IPS-18a (cell line): ENCODE measurements around the gene ADGRB3.

ENCODE experiments used
- H3K27ac ChIP-seq: one replicate; pipeline ENCODE4 v1.5.1; 2013; ENCODE audit warnings: low read length
- H3K27me3 ChIP-seq: one replicate; pipeline ENCODE4 v1.6.1; 2013; ENCODE audit warnings: mild to moderate bottlenecking, low read length; ENCODE audit not compliant: control insufficient read depth, insufficient read depth
- H3K36me3 ChIP-seq: one replicate; pipeline ENCODE4 v1.6.1; 2013; ENCODE audit warnings: low read depth, low read length; ENCODE audit not compliant: control insufficient read depth
- H3K4me1 ChIP-seq: one replicate; pipeline ENCODE4 v1.6.1; 2013; ENCODE audit warnings: low read depth, low read length; ENCODE audit not compliant: control insufficient read depth
- H3K4me3 ChIP-seq: one replicate; pipeline ENCODE4 v1.5.1; 2013; ENCODE audit warnings: low read length
- H3K9ac ChIP-seq: one replicate; pipeline ENCODE4 v1.6.1; 2013; ENCODE audit warnings: mild to moderate bottlenecking, low read length, moderate library complexity
- H3K9me3 ChIP-seq: one replicate; pipeline ENCODE4 v1.6.1; 2013; ENCODE audit warnings: low read depth, low read length; ENCODE audit not compliant: control insufficient read depth

Gene ADGRB3

DNA sequence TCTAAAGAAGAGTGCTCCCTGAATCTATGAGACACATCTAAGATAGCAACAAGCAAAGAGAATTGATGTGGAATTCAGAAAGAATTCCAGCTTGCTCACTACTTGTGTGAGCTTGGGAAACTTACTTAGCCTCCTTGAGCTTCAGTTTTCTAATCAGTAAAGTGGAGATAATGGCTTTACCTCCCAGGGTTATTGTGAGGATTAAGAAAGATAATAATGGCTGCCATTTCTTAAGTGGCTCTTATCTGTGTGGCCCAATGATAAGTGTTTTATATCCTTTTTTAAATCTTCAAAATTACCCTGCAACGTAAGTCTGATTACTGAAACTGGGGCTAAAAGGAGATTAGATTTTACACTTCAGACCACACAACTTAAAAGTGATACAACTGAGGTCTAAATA is 743.2 kb downstream of the ADGRB3 start:
- no peak overlapping the region for H3K27ac ChIP-seq
- no peaks in the 10 kb centered on the region for H3K9me3 ChIP-seq
- no peaks in the 10 kb centered on the region for H3K27me3 ChIP-seq
- no peak overlapping the region for H3K9ac ChIP-seq
- no peaks in the 10 kb centered on the region for H3K4me1 ChIP-seq
- no peak overlapping the region for H3K4me3 ChIP-seq
- H3K36me3 ChIP-seq = no peaks in the 10 kb centered on the region

DNA sequence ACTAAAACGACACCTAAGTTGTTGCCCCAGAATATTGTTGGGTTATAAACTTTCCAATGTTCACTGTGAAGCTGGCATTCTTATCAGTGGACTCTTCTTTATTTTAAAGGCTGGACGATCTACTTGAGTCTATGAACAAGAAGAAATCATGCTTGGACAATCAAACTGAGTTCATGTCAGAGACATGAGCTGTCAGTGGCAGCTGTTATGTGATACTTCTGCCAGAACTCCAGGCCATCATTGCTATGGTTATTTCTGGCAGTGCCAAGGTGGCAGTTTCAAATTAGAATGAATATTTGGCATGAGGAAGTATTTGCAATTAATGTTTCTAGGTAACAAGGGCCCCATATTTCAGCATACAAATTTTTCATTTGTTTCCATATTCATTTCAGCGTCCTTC is 744.4 kb downstream of the ADGRB3 start:
- H3K9ac ChIP-seq = no peak overlapping the region
- no peaks in the 10 kb centered on the region for H3K36me3 ChIP-seq
- H3K4me3 ChIP-seq = no peak overlapping the region
- no peaks in the 10 kb centered on the region for H3K27me3 ChIP-seq
- H3K9me3 ChIP-seq = no peaks in the 10 kb centered on the region
- no peaks in the 10 kb centered on the region for H3K4me1 ChIP-seq
- no peak overlapping the region for H3K27ac ChIP-seq

DNA sequence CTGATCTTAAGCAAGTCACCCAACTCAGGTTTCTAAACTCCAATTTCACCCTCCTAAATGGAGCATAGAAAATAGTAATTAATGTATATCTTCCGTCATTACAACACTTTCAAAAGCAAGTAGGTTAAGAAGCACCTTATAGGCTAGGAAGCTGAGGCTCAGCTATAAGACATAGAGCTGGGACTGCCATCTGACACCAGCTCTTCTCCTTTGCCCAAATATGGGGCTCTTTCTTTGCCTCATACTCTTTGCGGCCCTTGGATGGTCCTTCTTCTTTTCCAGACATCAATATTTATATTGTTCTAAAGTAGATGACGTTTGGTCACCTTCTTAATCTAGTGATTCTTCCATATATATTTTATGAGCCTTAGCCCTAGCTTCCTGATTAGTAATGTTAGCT is 748.5 kb downstream of the ADGRB3 start:
- Histone ChIP-seq H3K4me3 (no peak overlapping the region), H3K9me3 (no peaks in the 10 kb centered on the region), H3K36me3 (no peaks in the 10 kb centered on the region), H3K9ac (no peak overlapping the region), H3K4me1 (peaks cover 5% of the 10 kb centered on the region), H3K27me3 (no peaks in the 10 kb centered on the region), H3K27ac (no peak overlapping the region)

DNA sequence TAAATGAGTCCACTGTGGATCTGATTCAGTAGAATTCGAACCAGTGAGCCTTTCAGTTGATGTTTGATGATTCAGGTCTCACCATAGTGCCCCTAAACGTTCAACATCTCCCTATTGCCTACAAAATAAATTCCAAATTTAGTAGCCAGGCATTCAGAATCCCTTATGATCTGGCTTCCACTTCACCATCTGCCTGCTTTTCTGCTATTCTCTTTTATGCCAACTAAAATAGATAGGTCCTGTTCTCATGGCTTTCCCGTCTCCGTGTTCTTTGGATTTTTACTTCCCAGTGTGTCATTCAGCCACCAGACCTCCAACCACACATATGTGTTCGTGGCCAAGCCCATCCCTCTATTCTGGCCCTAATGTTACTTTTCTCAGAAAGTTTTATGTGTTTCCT is 751.3 kb downstream of the ADGRB3 start:
- H3K27ac ChIP-seq = no peak overlapping the region
- peaks cover 5% of the 10 kb centered on the region for H3K4me1 ChIP-seq
- no peaks in the 10 kb centered on the region for H3K36me3 ChIP-seq
- no peaks in the 10 kb centered on the region for H3K27me3 ChIP-seq
- no peaks in the 10 kb centered on the region for H3K9me3 ChIP-seq
- H3K9ac ChIP-seq = no peak overlapping the region
- no peak overlapping the region for H3K4me3 ChIP-seq

DNA sequence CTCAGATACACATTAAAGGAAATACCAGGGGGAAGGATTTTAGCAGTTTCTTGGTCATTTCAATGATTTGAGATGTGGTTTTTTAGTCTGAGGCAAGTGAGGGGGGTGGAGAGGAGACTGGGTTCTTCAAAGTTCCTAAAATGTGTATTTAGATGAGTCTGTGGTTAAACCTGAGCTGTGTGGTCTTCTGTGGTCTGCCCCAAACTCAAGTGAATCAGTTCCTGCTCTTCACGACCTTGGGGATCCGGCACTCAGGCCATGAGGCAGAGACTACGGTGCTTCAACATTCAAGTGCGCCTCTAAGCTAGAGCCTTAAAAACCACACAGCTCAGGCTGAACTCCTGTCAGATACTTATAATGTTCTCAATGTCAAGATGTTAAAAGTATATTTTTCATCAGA is 755.0 kb downstream of the ADGRB3 start:
- H3K9me3 ChIP-seq = no peaks in the 10 kb centered on the region

DNA sequence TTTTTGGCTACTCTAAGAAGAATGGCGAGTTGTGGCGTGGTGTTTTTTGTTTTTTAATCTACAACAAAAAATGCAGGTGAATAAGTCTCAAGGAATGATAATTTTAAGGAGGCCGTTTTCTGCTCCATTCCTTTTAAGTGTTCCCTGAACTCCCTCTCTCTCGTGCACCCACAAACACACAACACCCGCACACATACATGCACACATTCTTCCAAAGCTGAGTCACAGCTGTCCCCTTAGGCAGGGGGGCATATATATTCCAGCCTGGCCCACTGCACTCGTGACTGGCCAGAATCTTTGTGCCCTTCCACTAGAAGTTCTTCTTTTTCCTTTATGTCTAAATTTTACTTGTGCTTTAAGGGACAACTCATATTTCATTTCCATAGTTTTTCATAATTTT is 756.0 kb downstream of the ADGRB3 start:
- Histone ChIP-seq H3K4me3 (no peak overlapping the region), H3K27ac (no peak overlapping the region), H3K4me1 (no peaks in the 10 kb centered on the region), H3K27me3 (no peaks in the 10 kb centered on the region), H3K9ac (no peak overlapping the region), H3K36me3 (no peaks in the 10 kb centered on the region), H3K9me3 (no peaks in the 10 kb centered on the region)

More for the DNA sequence above, 755.0 kb downstream of the ADGRB3 start:
- Histone ChIP-seq H3K27ac (no peak overlapping the region), H3K9ac (no peak overlapping the region), H3K27me3 (no peaks in the 10 kb centered on the region), H3K36me3 (no peaks in the 10 kb centered on the region), H3K4me1 (peaks cover 2% of the 10 kb centered on the region), H3K4me3 (no peak overlapping the region)

DNA sequence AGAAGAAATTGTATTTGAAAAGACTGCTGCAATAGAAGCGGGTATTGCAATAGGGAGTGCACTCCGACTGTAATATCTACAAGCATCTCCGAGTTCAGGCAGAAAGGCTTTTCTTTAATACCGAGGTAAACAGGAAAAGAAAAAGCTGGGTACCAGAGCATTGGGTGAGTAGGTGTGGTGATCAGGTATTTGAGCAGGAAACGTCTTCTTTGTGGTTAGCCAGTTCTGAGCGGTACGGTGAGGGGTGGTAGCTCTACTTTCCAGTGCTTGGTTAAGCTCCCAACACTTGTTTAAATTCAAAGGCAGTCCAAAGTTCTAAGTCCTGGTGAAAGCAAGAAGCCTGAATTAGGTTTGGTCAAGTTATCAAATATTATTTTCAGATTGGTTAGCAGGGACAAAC is 757.7 kb downstream of the ADGRB3 start:
- Histone ChIP-seq H3K9ac (no peak overlapping the region), H3K36me3 (no peaks in the 10 kb centered on the region), H3K27me3 (no peaks in the 10 kb centered on the region), H3K27ac (no peak overlapping the region), H3K9me3 (no peaks in the 10 kb centered on the region), H3K4me1 (no peaks in the 10 kb centered on the region), H3K4me3 (no peak overlapping the region)

DNA sequence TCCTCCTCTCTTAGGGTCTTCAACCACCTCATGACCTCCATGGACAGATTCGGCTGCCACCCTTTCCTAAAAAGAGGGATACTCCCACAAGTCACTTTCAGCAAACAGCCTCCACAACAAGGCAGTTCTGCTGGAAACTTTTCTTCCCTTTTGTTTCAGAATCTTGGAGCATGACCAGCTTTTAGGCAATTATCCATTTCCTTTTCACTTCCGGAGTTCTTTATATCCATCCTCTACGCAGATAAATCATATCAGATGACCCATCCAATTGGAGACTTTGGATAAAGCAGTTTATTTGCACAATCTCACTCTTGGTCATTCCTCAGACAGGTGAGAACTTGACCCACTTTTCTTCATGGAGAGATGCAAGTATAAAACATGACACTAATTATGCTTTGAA is 763.2 kb downstream of the ADGRB3 start:
- no peaks in the 10 kb centered on the region for H3K36me3 ChIP-seq
- no peak overlapping the region for H3K4me3 ChIP-seq
- no peaks in the 10 kb centered on the region for H3K4me1 ChIP-seq
- H3K9ac ChIP-seq = no peak overlapping the region
- H3K27ac ChIP-seq = no peak overlapping the region
- no peaks in the 10 kb centered on the region for H3K9me3 ChIP-seq
- H3K27me3 ChIP-seq = no peaks in the 10 kb centered on the region

DNA sequence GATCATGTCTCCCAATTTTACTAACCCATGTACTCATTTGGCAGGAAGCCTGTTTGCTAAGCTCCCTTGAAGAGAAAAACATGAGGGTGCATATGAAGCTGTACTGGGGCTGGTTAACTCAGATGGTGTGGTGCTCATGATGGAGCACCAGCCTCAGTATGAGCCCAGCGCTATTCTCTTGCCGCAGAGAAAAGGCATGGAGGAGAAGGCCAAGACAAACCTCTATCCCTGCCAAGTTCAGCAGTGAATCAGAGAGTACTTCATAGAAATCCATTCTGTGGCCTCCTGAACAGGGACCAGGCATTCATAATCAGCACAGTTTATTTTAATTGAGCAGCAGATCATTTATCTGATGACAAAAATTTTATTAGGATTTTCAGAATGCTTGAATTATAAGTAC is 763.6 kb downstream of the ADGRB3 start:
- no peak overlapping the region for H3K27ac ChIP-seq
- H3K9me3 ChIP-seq = no peaks in the 10 kb centered on the region
- no peak overlapping the region for H3K9ac ChIP-seq
- no peak overlapping the region for H3K4me3 ChIP-seq
- H3K27me3 ChIP-seq = no peaks in the 10 kb centered on the region
- H3K4me1 ChIP-seq = no peaks in the 10 kb centered on the region
- H3K36me3 ChIP-seq = no peaks in the 10 kb centered on the region

DNA sequence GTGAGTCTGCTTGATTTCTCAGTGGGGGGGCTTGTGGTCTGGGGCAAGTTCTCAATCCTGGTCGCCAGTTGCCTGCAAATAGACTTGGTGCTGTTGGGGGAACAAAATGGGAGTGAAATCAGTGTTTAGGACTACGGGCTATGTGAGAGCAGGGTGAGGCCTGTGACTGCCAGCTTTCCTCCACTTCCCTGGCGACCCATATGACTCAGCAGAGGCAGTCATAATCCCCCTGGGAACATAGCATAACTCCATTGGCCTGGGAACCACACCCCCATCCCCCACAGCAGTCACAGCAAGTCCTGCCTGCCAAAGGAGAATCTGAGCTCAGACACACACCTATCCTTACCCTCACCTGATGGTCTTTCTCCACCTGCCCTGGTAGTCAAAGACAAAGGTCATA is 773.8 kb downstream of the ADGRB3 start:
- H3K9me3 ChIP-seq = peaks cover 5% of the 10 kb centered on the region
- no peak overlapping the region for H3K27ac ChIP-seq
- no peaks in the 10 kb centered on the region for H3K4me1 ChIP-seq

DNA sequence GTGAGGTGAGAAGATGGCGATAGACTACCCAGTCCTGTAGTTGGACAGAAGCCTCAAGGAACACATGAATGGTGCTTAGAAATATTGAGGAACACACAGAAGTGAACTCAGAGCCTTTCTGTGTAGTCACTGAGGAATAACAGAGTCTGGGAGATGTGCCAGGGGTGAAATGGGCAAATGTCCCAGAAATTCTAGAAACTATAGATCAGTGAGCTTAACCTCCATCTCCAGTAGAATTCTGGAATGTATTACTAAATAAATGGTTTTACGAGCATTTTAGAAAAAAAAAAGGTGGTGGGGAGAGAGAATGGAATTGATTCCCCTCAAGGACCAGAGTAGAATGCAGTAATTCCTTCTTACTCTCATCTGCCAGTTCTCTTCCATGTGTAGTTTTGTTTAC is 781.7 kb downstream of the ADGRB3 start:
- no peaks in the 10 kb centered on the region for H3K4me1 ChIP-seq
- no peak overlapping the region for H3K27ac ChIP-seq
- H3K4me3 ChIP-seq = no peak overlapping the region
- H3K9me3 ChIP-seq = no peaks in the 10 kb centered on the region
- H3K36me3 ChIP-seq = no peaks in the 10 kb centered on the region
- H3K27me3 ChIP-seq = no peaks in the 10 kb centered on the region
- no peak overlapping the region for H3K9ac ChIP-seq

More for the DNA sequence above, 773.8 kb downstream of the ADGRB3 start:
- Histone ChIP-seq H3K9ac (no peak overlapping the region), H3K4me3 (no peak overlapping the region), H3K27me3 (no peaks in the 10 kb centered on the region), H3K36me3 (no peaks in the 10 kb centered on the region)

DNA sequence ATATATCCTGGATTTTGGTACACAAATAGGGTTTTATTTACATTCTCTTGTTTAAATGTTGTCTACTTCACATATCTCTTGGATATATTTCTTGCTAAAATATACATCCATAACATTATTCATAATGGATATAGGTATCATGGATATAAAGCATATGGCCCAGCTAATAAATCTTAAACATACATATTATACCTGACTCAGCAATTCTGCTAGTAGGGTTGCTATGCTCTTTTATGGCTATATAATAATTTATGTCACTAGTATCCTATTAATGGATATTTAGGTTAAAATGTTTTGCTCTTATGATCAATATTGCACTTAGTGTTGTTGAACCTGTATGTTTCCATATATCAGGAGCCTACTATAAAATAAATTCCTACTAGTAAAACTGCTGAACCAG is 786.2 kb downstream of the ADGRB3 start:
- Histone ChIP-seq H3K27me3 (no peaks in the 10 kb centered on the region), H3K9ac (no peak overlapping the region), H3K27ac (no peak overlapping the region), H3K36me3 (no peaks in the 10 kb centered on the region), H3K4me3 (no peak overlapping the region), H3K4me1 (no peaks in the 10 kb centered on the region), H3K9me3 (no peaks in the 10 kb centered on the region)
